Measurements from ENCODE around the gene HOXA1.
A peak's percentile ranks its signal among the peaks of the same experiment; 100 is the strongest.

Gene HOXA1

GRCh38 chr7:27095897-27096767 is at the start of gene HOXA1:
HOXA1 (minus strand) TSS chr7:27096000; CDS start chr7:27095912, 88 bp downstream.
- H3K4me3 Mint-ChIP-seq: peak within 1 kb of the TSS; percentile 91

GRCh38 chr7:27145165-27145913 is 49.5 kb upstream of the HOXA1 start:
- peak overlapping the region; percentile 6 for H3K4me3 Mint-ChIP-seq
- H3K9me3 Mint-ChIP-seq: no peaks in the 10 kb centered on the region
- no peak overlapping the region for H3K27ac Mint-ChIP-seq
- peaks cover 26% of the 10 kb centered on the region for H3K4me1 Mint-ChIP-seq (ENCODE audit: low read depth)
- H3K27me3 Mint-ChIP-seq: peaks cover 78% of the 10 kb centered on the region
- intact Hi-C loops (cut with micrococcal nuclease): loop anchor here (5.0 kb wide), 1 partner anchor 283 kb away; the partner anchor contains the start of gene SKAP2
- H3K36me3 Mint-ChIP-seq (ENCODE audit: low read depth): no peaks in the 10 kb centered on the region

More at GRCh38 chr7:27095897-27096767, at the start of gene HOXA1:
- Mint-ChIP-seq H3K27ac (peak within 1 kb of the TSS; percentile 95), H3K9me3 (no peaks in the 10 kb centered on the region), H3K4me1 (ENCODE audit: low read depth) (peaks cover 70% of the 10 kb centered on the region), H3K36me3 (ENCODE audit: low read depth) (peaks cover 55% of the 10 kb centered on the region), H3K27me3 (peaks cover 84% of the 10 kb centered on the region)
- intact Hi-C loops (cut with micrococcal nuclease): loop anchor here (2.0 to 10.0 kb wide), 4 partner anchors 59 to 1231 kb away; partner anchors contain the start of genes HOXA3, HOXA7 and SKAP2

- Mint-ChIP-seq H3K27ac (no peak overlapping the region), H3K36me3 (ENCODE audit: low read depth) (no peaks in the 10 kb centered on the region), H3K27me3 (peaks cover 73% of the 10 kb centered on the region), H3K4me3 (peak overlapping the region; percentile 6), H3K4me1 (ENCODE audit: low read depth) (peaks cover 23% of the 10 kb centered on the region), H3K9me3 (no peaks in the 10 kb centered on the region)
- intact Hi-C loops (cut with micrococcal nuclease): loop anchor here (5.0 kb wide), 1 partner anchor 282 kb away; the partner anchor contains the start of gene SKAP2
These were observed 49.0 kb upstream of the HOXA1 start for GRCh38 chr7:27144781-27145164.

GRCh38 chr7:27143950-27144780 is 48.4 kb upstream of the HOXA1 start:
- intact Hi-C loops (cut with micrococcal nuclease): no loop called here
- H3K27ac Mint-ChIP-seq: no peak overlapping the region
- peaks cover 23% of the 10 kb centered on the region for H3K4me1 Mint-ChIP-seq (ENCODE audit: low read depth)
- H3K36me3 Mint-ChIP-seq (ENCODE audit: low read depth): no peaks in the 10 kb centered on the region
- no peaks in the 10 kb centered on the region for H3K9me3 Mint-ChIP-seq
- H3K4me3 Mint-ChIP-seq: no peak overlapping the region
- H3K27me3 Mint-ChIP-seq: peaks cover 69% of the 10 kb centered on the region

- Mint-ChIP-seq H3K36me3 (ENCODE audit: low read depth) (no peaks in the 10 kb centered on the region), H3K27ac (peak within 1 kb of the TSS; percentile 0), H3K27me3 (peaks cover 63% of the 10 kb centered on the region), H3K4me1 (ENCODE audit: low read depth) (peaks cover 19% of the 10 kb centered on the region), H3K9me3 (no peaks in the 10 kb centered on the region), H3K4me3 (peak within 1 kb of the TSS; percentile 74)
- intact Hi-C loops (cut with micrococcal nuclease): no loop called here
These were observed 47.5 kb upstream of the HOXA1 start, which contains the start of gene HOXA5 for GRCh38 chr7:27143023-27143949. HOXA5 (minus strand) TSS chr7:27143681; CDS start chr7:27143607, 74 bp downstream.

GRCh38 chr7:27142580-27143022 is 46.8 kb upstream of the HOXA1 start:
- Mint-ChIP-seq H3K4me1 (ENCODE audit: low read depth) (peaks cover 14% of the 10 kb centered on the region), H3K9me3 (no peaks in the 10 kb centered on the region), H3K4me3 (peak overlapping the region; percentile 74), H3K36me3 (ENCODE audit: low read depth) (no peaks in the 10 kb centered on the region), H3K27me3 (peaks cover 61% of the 10 kb centered on the region), H3K27ac (peak overlapping the region; percentile 0)
- intact Hi-C loops (cut with micrococcal nuclease): no loop called here

- H3K9me3 Mint-ChIP-seq: no peaks in the 10 kb centered on the region
- intact Hi-C loops (cut with micrococcal nuclease): no loop called here
- peak overlapping the region; percentile 0 for H3K27ac Mint-ChIP-seq
- peaks cover 15% of the 10 kb centered on the region for H3K4me1 Mint-ChIP-seq (ENCODE audit: low read depth)
- H3K4me3 Mint-ChIP-seq: peak overlapping the region; percentile 74
- no peaks in the 10 kb centered on the region for H3K36me3 Mint-ChIP-seq (ENCODE audit: low read depth)
- H3K27me3 Mint-ChIP-seq: peaks cover 59% of the 10 kb centered on the region
These were observed 46.3 kb upstream of the HOXA1 start for GRCh38 chr7:27141923-27142579.

GRCh38 chr7:27141137-27141922 is 45.5 kb upstream of the HOXA1 start:
- intact Hi-C loops (cut with micrococcal nuclease): no loop called here
- Mint-ChIP-seq H3K4me3 (no peak overlapping the region), H3K9me3 (no peaks in the 10 kb centered on the region), H3K4me1 (ENCODE audit: low read depth) (peaks cover 16% of the 10 kb centered on the region), H3K36me3 (ENCODE audit: low read depth) (no peaks in the 10 kb centered on the region), H3K27ac (no peak overlapping the region), H3K27me3 (peaks cover 57% of the 10 kb centered on the region)

GRCh38 chr7:27140126-27140857 is 44.5 kb upstream of the HOXA1 start:
- no peaks in the 10 kb centered on the region for H3K36me3 Mint-ChIP-seq (ENCODE audit: low read depth)
- intact Hi-C loops (cut with micrococcal nuclease): no loop called here
- no peak overlapping the region for H3K27ac Mint-ChIP-seq
- peaks cover 55% of the 10 kb centered on the region for H3K27me3 Mint-ChIP-seq
- no peak overlapping the region for H3K4me3 Mint-ChIP-seq
- no peaks in the 10 kb centered on the region for H3K9me3 Mint-ChIP-seq
- H3K4me1 Mint-ChIP-seq (ENCODE audit: low read depth): peaks cover 18% of the 10 kb centered on the region

GRCh38 chr7:27139334-27140125 is 43.7 kb upstream of the HOXA1 start:
- peaks cover 53% of the 10 kb centered on the region for H3K27me3 Mint-ChIP-seq
- H3K36me3 Mint-ChIP-seq (ENCODE audit: low read depth): no peaks in the 10 kb centered on the region
- no peak overlapping the region for H3K27ac Mint-ChIP-seq
- H3K4me1 Mint-ChIP-seq (ENCODE audit: low read depth): peaks cover 21% of the 10 kb centered on the region
- no peak overlapping the region for H3K4me3 Mint-ChIP-seq
- intact Hi-C loops (cut with micrococcal nuclease): no loop called here
- H3K9me3 Mint-ChIP-seq: no peaks in the 10 kb centered on the region

GRCh38 chr7:27138985-27139333 is 43.2 kb upstream of the HOXA1 start:
- peaks cover 49% of the 10 kb centered on the region for H3K27me3 Mint-ChIP-seq
- no peaks in the 10 kb centered on the region for H3K9me3 Mint-ChIP-seq
- intact Hi-C loops (cut with micrococcal nuclease): no loop called here
- H3K4me1 Mint-ChIP-seq (ENCODE audit: low read depth): peaks cover 26% of the 10 kb centered on the region
- no peak overlapping the region for H3K27ac Mint-ChIP-seq
- no peak overlapping the region for H3K4me3 Mint-ChIP-seq
- H3K36me3 Mint-ChIP-seq (ENCODE audit: low read depth): no peaks in the 10 kb centered on the region
